Suppressor macrophage treated with lipopolysaccharide for 4 hours (primary cell): ENCODE measurements around the gene KLF2.

ENCODE experiments used
- DNase-seq: peaks from one replicate; pipeline ENCODE4 v3.0.0-alpha.2; 2020

Gene KLF2

GRCh38 chr19:16365300-16365996 is 40.8 kb downstream of the KLF2 start:
- DNase-seq = no peak

GRCh38 chr19:16366056-16366432 is 41.4 kb downstream of the KLF2 start:
- DNase-seq = no peak

- DNase-seq = peak; percentile 70
These were observed 42.0 kb downstream of the KLF2 start for GRCh38 chr19:16366433-16367260.

- no peak for DNase-seq
These were observed 42.6 kb downstream of the KLF2 start for GRCh38 chr19:16367261-16367683.

GRCh38 chr19:16368385-16369305 is 44.0 kb downstream of the KLF2 start:
- DNase-seq = no peak

GRCh38 chr19:16369306-16369663 is 44.7 kb downstream of the KLF2 start:
- no peak for DNase-seq

- no peak for DNase-seq
These were observed 45.3 kb downstream of the KLF2 start for GRCh38 chr19:16369664-16370576.

GRCh38 chr19:16370641-16371391 is 46.2 kb downstream of the KLF2 start:
- DNase-seq = no peak

- DNase-seq = peak; percentile 43
These were observed 46.9 kb downstream of the KLF2 start for GRCh38 chr19:16371540-16371986.

GRCh38 chr19:16372065-16372915 is 47.7 kb downstream of the KLF2 start:
- DNase-seq = no peak

GRCh38 chr19:16373079-16373478 is 48.5 kb downstream of the KLF2 start:
- DNase-seq = no peak

GRCh38 chr19:16373532-16373931 is 48.9 kb downstream of the KLF2 start:
- no peak for DNase-seq

- DNase-seq = no peak
These were observed 49.4 kb downstream of the KLF2 start for GRCh38 chr19:16373989-16374388.

- no peak for DNase-seq
These were observed 49.8 kb downstream of the KLF2 start for GRCh38 chr19:16374436-16374835.

- no peak for DNase-seq
These were observed 50.7 kb downstream of the KLF2 start for GRCh38 chr19:16375157-16375935.

GRCh38 chr19:16375936-16376185 is 51.2 kb downstream of the KLF2 start:
- no peak for DNase-seq

GRCh38 chr19:16376241-16376640 is 51.6 kb downstream of the KLF2 start:
- no peak for DNase-seq

GRCh38 chr19:16376649-16377048 is 52.0 kb downstream of the KLF2 start:
- DNase-seq = peak; percentile 35

- no peak for DNase-seq
These were observed 52.9 kb downstream of the KLF2 start for GRCh38 chr19:16377521-16377920.
